Esophagus squamous epithelium (tissue), 5 donors: Measurements from ENCODE around the gene HTR3A. TPM values are rescaled to one million over a fixed set of nuclear protein-coding genes. Genes with fewer than 3 reads are reported as not detected.

ENCODE experiments used
- DNase-seq: peaks from one replicate; lab custom pipeline; 2025; lab: John Stamatoyannopoulos, UW
- H3K27ac ChIP-seq, 4 donors: fragments of 200-600 bp; sonication (generic); one replicate each; pipeline ENCODE4 v1.5.1; 2016 to 2019; ENCODE audit warnings: mild to moderate bottlenecking in 1 of 4
- H3K27me3 ChIP-seq, 4 donors: fragments of 200-600 bp; sonication (generic); 1 replicate in 3 of 4; 2 replicates in 1 of 4; pipeline versions ENCODE4 v1.5.1 to v1.6.0; 2017 to 2021; ENCODE audit warnings: antibody characterized with exemption in 1 of 4
- H3K36me3 ChIP-seq, 3 donors: fragments of 200-600 bp; sonication (generic); one replicate each; pipeline ENCODE4 v1.5.1; 2016 to 2019
- H3K4me1 ChIP-seq, 3 donors: fragments of 200-600 bp; sonication (generic); one replicate each; pipeline ENCODE4 v1.5.1; 2017 to 2019
- H3K4me3 ChIP-seq, 4 donors: fragments of 200-600 bp; sonication (generic); 1 replicate in 3 of 4; 2 replicates in 1 of 4; pipeline ENCODE4 v1.5.1; 2016 to 2019; ENCODE audit warnings: mild to moderate bottlenecking in 2 of 4, moderate library complexity in 1 of 4
- H3K9me3 ChIP-seq, 3 donors: fragments of 200-600 bp; sonication (generic); one replicate each; pipeline ENCODE4 v1.5.1; 2016 to 2019
- POLR2A ChIP-seq, 4 donors: fragments of 450-650 bp; IDR thresholded peaks; one replicate each; pipeline ENCODE4 v1.6.1; 2017; ENCODE audit warnings: antibody characterized with exemption in 4 of 4, mild to moderate bottlenecking in 4 of 4, moderate library complexity in 3 of 4
- WGBS, 2 donors: methylation state at CpG; one replicate each; pipeline ENCODE4 v1.1.5; 2018; 5-methylcytosine and 5-hydroxymethylcytosine counted together
- intact Hi-C: fragments of 100-400 bp; cut with DNase I; formaldehyde crosslinking; loops from one replicate; pipeline ENCODE4 v1.15.0; 2022
- total RNA-seq, 4 donors: library from RNA; depleted of rRNA; stranded (reverse); fragments of >200 nt; gene quantifications; one replicate each; pipeline ENCODE4 v1.1.0, GENCODE V29; 2016
- TF ChIP-seq, protein P1 (sequence below), 6 experiments: fragments of 450-650 bp in 4 of 6; fragments of 200-600 bp in 2 of 6; sonication (generic) in 2 of 6; IDR thresholded peaks; one replicate each; pipeline ENCODE4 v1.5.1; 2016 to 2019; ENCODE audit warnings: antibody characterized with exemption in 6 of 6, mild to moderate bottlenecking in 4 of 6, moderate library complexity in 4 of 6
- donor health status: DM: yes; HTN: yes; CAD: no.

Gene HTR3A
- total RNA-seq, 4 donors from 2014 or later = not detected

DNA sequence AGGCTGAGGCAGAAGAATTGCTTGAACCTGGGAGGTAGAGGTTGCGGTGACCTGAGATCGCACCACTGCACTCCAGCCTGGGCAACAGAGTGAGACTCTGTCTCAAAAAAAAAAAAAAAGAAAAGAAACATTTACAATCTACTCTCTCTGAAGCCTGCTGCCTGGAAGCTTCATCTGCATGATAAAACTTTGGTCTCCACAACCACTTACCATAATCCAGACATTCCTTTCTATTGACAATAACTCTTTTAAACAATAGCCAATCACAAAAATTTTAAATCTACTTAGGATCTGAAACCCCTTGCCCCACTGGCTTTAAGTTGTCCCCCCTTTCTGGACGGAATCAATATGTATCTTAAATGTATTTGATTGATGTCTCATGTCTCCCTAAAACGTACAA lies 25.0 kb upstream of the HTR3A start:
- no peak for TF ChIP-seq POLR2A (IDR thresholded peaks at IDR 0.05)
- TF ChIP-seq, protein P1, sequence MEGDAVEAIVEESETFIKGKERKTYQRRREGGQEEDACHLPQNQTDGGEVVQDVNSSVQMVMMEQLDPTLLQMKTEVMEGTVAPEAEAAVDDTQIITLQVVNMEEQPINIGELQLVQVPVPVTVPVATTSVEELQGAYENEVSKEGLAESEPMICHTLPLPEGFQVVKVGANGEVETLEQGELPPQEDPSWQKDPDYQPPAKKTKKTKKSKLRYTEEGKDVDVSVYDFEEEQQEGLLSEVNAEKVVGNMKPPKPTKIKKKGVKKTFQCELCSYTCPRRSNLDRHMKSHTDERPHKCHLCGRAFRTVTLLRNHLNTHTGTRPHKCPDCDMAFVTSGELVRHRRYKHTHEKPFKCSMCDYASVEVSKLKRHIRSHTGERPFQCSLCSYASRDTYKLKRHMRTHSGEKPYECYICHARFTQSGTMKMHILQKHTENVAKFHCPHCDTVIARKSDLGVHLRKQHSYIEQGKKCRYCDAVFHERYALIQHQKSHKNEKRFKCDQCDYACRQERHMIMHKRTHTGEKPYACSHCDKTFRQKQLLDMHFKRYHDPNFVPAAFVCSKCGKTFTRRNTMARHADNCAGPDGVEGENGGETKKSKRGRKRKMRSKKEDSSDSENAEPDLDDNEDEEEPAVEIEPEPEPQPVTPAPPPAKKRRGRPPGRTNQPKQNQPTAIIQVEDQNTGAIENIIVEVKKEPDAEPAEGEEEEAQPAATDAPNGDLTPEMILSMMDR (IDR thresholded peaks at IDR 0.05) = no peak
- WGBS, 2 donors = 56 to 57% methylated on average over 4 of the region's 4 CpGs
- no peak overlapping the region for H3K4me3 ChIP-seq

DNA sequence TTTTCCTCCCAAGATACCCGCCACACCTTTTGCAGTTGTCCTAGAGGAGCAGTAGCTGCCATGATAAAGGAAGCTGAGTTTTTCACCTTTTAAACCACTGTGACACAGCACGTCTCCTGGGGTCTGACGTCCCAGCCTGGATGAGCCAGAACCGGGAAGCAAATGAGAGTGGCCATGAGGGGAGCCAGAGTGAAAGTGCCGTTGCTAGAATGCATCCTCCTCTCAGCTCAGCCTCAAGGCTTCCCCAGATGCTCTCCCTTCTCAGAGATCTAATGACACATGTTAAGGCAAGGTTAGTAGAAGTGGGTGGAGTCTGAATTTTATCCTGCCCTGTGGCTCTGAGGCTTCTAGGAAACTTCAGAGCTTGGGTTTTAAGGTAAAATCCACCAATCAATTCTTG lies 23.4 kb upstream of the HTR3A start:
- Histone ChIP-seq H3K36me3 (no peaks in the 10 kb centered on the region), H3K4me3 (no peak overlapping the region), H3K27me3 (peaks cover 0 to 44% (median 0%) of the 10 kb centered on the region in 4 donors), H3K4me1 (no peaks in the 10 kb centered on the region), H3K9me3 (no peaks in the 10 kb centered on the region), H3K27ac (no peak overlapping the region)
- intact Hi-C loops = no loop called here
- no peak for DNase-seq
- 46 to 49% methylated on average over 5 of the region's 5 CpGs for WGBS, 2 donors
- TF ChIP-seq POLR2A (IDR thresholded peaks at IDR 0.05) = no peak
- TF ChIP-seq, protein P1 (IDR thresholded peaks at IDR 0.05) = no peak

More for the DNA sequence above, 25.0 kb upstream of the HTR3A start:
- DNase-seq = no peak
- Histone ChIP-seq H3K9me3 (no peaks in the 10 kb centered on the region), H3K4me1 (no peaks in the 10 kb centered on the region), H3K36me3 (no peaks in the 10 kb centered on the region), H3K27ac (no peak overlapping the region), H3K27me3 (peaks cover 0 to 44% (median 0%) of the 10 kb centered on the region in 4 donors)
- intact Hi-C loops = no loop called here

DNA sequence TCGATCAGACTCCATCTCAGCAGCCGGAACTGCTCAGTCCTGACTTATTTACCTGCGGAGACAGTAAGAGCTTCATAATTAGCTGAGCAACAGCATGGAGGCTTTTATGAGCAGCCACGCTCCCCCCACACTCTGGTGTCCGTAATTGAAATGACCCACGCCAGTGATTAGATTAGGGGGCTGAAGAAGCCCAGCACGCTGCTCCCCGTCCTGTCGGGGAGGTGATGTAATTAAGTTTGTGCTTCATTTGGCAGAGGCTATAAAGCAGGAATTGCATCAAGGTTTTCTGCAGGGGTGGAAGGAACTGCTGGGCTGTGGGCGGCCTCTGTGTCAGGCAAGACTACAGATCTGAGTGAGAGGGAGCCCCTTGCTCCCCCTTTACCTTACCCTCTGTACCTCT lies 22.8 kb upstream of the HTR3A start:
- Histone ChIP-seq H3K27ac (no peak overlapping the region), H3K4me3 (no peak overlapping the region), H3K27me3 (peaks cover 0 to 47% (median 0%) of the 10 kb centered on the region in 4 donors), H3K36me3 (no peaks in the 10 kb centered on the region), H3K4me1 (no peaks in the 10 kb centered on the region), H3K9me3 (no peaks in the 10 kb centered on the region)
- WGBS, 2 donors = 45 to 70% methylated on average over 2 of the region's 10 CpGs
- intact Hi-C loops = no loop called here
- no peak for TF ChIP-seq POLR2A (IDR thresholded peaks at IDR 0.05)
- DNase-seq = no peak

DNA sequence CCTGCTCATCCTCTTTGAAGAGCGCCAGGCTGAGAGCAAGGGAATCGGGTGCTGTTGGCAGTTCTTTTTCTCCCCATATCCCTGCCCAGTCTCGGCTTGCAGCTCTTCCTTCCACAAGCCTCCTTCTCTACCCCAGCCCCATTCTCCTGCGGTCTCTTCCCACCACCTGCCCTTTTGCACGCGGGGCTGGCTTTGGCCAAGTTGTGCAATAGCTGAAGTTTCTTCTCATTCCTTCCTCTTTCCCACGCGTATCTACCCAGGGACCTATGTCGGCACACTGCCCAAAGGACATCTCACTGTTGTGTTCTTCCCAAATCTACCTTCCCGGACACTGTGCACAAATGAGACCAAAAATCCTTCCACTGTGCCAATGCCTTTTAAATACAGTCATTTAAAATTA lies 22.3 kb upstream of the HTR3A start:
- Histone ChIP-seq H3K9me3 (no peaks in the 10 kb centered on the region), H3K27ac (no peak overlapping the region), H3K4me3 (no peak overlapping the region), H3K4me1 (no peaks in the 10 kb centered on the region), H3K36me3 (no peaks in the 10 kb centered on the region), H3K27me3 (peaks cover 0 to 45% (median 0%) of the 10 kb centered on the region in 4 donors)
- DNase-seq = no peak
- no peak for TF ChIP-seq POLR2A (IDR thresholded peaks at IDR 0.05)
- TF ChIP-seq, protein P1 (IDR thresholded peaks at IDR 0.05) = no peak
- intact Hi-C loops = no loop called here
- 56 to 69% methylated on average over 10 of the region's 10 CpGs for WGBS, 2 donors

DNA sequence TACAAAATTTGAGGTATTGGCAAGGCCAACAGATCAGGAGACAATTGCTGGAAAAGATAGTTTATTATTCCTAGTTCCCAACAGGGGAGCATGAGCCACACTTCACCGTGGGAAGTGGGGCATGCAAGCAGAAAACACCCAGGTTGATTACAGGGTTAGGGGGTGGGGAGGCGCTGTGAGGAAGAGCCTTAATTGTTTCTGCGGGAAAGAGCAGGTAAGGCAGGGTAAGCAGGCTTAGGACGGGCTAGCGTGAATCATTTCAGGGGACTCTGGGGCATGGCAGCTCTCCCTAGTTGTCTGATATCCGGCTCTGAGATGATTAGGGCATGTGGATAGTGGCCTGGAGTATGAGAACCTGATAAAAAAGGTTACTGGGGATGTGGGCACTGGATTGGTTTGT lies 20.7 kb upstream of the HTR3A start:
- H3K9me3 ChIP-seq = no peaks in the 10 kb centered on the region
- H3K36me3 ChIP-seq = no peaks in the 10 kb centered on the region
- H3K27ac ChIP-seq = no peak overlapping the region
- peaks cover 0 to 52% (median 0%) of the 10 kb centered on the region in 4 donors for H3K27me3 ChIP-seq
- TF ChIP-seq POLR2A (IDR thresholded peaks at IDR 0.05) = no peak
- TF ChIP-seq, protein P1 (IDR thresholded peaks at IDR 0.05) = no peak
- WGBS, 2 donors = 45 to 53% methylated on average over 6 of the region's 6 CpGs
- no peak overlapping the region for H3K4me3 ChIP-seq
- no peak for DNase-seq
- H3K4me1 ChIP-seq = no peaks in the 10 kb centered on the region
- intact Hi-C loops = no loop called here

DNA sequence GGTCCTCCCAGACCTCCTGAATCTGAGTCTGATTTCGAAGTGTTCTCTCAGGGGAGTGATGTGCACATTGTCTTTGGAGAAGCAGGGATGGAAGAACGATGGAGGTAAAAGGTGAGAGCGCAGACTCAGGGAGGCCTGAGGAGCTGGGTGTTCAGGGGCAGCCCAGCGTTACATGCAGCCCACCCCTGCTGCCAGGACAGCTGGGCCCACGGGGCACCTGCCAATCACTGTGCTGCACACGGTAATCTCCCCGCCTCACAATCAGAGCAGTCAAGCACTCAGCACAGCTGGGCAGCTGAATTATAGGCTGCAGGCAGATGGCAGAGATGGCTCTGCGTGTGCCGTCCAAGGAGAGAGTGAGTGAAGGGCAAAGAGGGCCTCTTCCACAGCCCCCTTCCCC lies 17.9 kb upstream of the HTR3A start:
- H3K27me3 ChIP-seq = peaks cover 0 to 37% (median 0%) of the 10 kb centered on the region in 4 donors
- H3K4me1 ChIP-seq = no peaks in the 10 kb centered on the region
- no peak overlapping the region for H3K4me3 ChIP-seq
- H3K36me3 ChIP-seq = no peaks in the 10 kb centered on the region
- H3K9me3 ChIP-seq = no peaks in the 10 kb centered on the region
- no peak overlapping the region for H3K27ac ChIP-seq
- WGBS, 2 donors = 60 to 68% methylated on average over 1 to 8 of the region's 9 CpGs
- intact Hi-C loops = no loop called here
- no peak for TF ChIP-seq POLR2A (IDR thresholded peaks at IDR 0.05)
- DNase-seq = no peak
